ENCODE data around the gene SRGAP3.

The SRGAP3 gene

GRCh38 chr3:8964436-8965370 lies 284.7 kb downstream of the SRGAP3 start:
- DNase-seq (ENCODE audit: low read depth): peak; percentile 68

- no peak for DNase-seq (ENCODE audit: low read depth)
Measured at GRCh38 chr3:8963137-8963853, 286.2 kb downstream of the SRGAP3 start, which contains the start of gene RAD18. TSS of gene RAD18 (minus strand) at chr3:8963472. CDS start at chr3:8963385, 87 bp downstream.

GRCh38 chr3:8962226-8962861 lies 287.1 kb downstream of the SRGAP3 start:
- no peak for DNase-seq (ENCODE audit: low read depth)

- no peak for DNase-seq (ENCODE audit: low read depth)
Measured at GRCh38 chr3:8959668-8960067, 289.8 kb downstream of the SRGAP3 start.

- peak; percentile 27 for DNase-seq (ENCODE audit: low read depth)
Measured at GRCh38 chr3:8954938-8955763, 294.3 kb downstream of the SRGAP3 start.

- no peak for DNase-seq (ENCODE audit: low read depth)
Measured at GRCh38 chr3:8953313-8953712, 296.1 kb downstream of the SRGAP3 start.

GRCh38 chr3:8952130-8952529 lies 297.3 kb downstream of the SRGAP3 start:
- DNase-seq (ENCODE audit: low read depth): no peak

- DNase-seq (ENCODE audit: low read depth): no peak
Measured at GRCh38 chr3:8945890-8946600, 303.4 kb downstream of the SRGAP3 start.

- DNase-seq (ENCODE audit: low read depth): no peak
Measured at GRCh38 chr3:8942746-8943488, 306.5 kb downstream of the SRGAP3 start.

GRCh38 chr3:8942115-8942514 lies 307.3 kb downstream of the SRGAP3 start:
- no peak for DNase-seq (ENCODE audit: low read depth)

- no peak for DNase-seq (ENCODE audit: low read depth)
Measured at GRCh38 chr3:8938021-8938420, 311.4 kb downstream of the SRGAP3 start.

- peak; percentile 70 for DNase-seq (ENCODE audit: low read depth)
Measured at GRCh38 chr3:8937064-8938020, 312.1 kb downstream of the SRGAP3 start.

- DNase-seq (ENCODE audit: low read depth): no peak
Measured at GRCh38 chr3:8932507-8932906, 316.9 kb downstream of the SRGAP3 start.

GRCh38 chr3:8931342-8931741 lies 318.1 kb downstream of the SRGAP3 start:
- no peak for DNase-seq (ENCODE audit: low read depth)
